Nephron (organoid): ENCODE results near the gene NME3.

ENCODE experiments used
- H3K27ac Mint-ChIP-seq, 3 experiments: 2 replicates each; pipeline ENCODE4 v1.8.0; 2020; ENCODE audit warnings: mixed read lengths in 3 of 3, mild to moderate bottlenecking in 2 of 3, moderate library complexity in 1 of 3
- H3K27me3 Mint-ChIP-seq: 2 replicates; pipeline ENCODE4 v1.8.0; 2021; ENCODE audit warnings: low read depth, mild to moderate bottlenecking, moderate library complexity, mixed read lengths
- H3K36me3 Mint-ChIP-seq: 2 replicates; pipeline ENCODE4 v1.8.0; 2020; ENCODE audit warnings: low read depth, mixed read lengths
- H3K4me1 Mint-ChIP-seq: 2 replicates; pipeline ENCODE4 v1.8.0; 2020; ENCODE audit warnings: mixed read lengths
- H3K4me3 Mint-ChIP-seq, 3 experiments: 2 replicates each; pipeline ENCODE4 v1.8.0; 2020; ENCODE audit warnings: mild to moderate bottlenecking in 3 of 3, mixed read lengths in 3 of 3, moderate library complexity in 2 of 3
- H3K9me3 Mint-ChIP-seq: 2 replicates; pipeline ENCODE4 v1.8.0; 2020; ENCODE audit warnings: mixed read lengths
- TF ChIP-seq, protein P1 (sequence below), 3 experiments: fragments of 200-600 bp; sonication (generic); IDR thresholded peaks; one replicate each; pipeline ENCODE4 v1.5.0; 2021; ENCODE audit warnings: antibody characterized with exemption in 3 of 3; ENCODE audit not compliant: unreplicated experiment in 3 of 3

The NME3 gene

DNA sequence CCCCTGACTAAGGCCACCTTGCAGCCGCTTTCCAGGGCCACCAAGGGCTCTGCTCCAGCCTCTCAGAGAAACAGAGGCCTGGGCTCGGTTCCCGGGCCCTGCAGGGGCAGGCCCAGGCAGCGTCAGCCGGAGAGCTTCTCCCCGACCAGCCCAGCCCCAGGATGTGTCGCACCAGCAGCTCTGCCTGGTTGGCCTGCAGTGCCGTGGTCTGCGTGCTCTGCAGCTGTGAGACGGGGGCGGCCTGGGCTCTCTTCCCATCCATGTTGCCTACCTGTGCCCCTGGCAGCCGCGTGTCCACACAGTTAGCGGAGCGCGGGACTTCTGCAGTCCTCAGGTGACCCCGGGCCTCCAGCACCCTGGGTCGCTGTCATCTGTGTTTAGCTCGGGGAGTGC is 17.4 kb upstream of the NME3 start:
- Mint-ChIP-seq H3K9me3 (no peaks in the 10 kb centered on the region), H3K4me3 (peak overlapping the region in 2 of 3 experiments; percentile 41 to 57), H3K36me3 (peaks cover 5% of the 10 kb centered on the region), H3K27me3 (no peaks in the 10 kb centered on the region), H3K27ac (no peak overlapping the region), H3K4me1 (no peaks in the 10 kb centered on the region)
- TF ChIP-seq, protein P1, sequence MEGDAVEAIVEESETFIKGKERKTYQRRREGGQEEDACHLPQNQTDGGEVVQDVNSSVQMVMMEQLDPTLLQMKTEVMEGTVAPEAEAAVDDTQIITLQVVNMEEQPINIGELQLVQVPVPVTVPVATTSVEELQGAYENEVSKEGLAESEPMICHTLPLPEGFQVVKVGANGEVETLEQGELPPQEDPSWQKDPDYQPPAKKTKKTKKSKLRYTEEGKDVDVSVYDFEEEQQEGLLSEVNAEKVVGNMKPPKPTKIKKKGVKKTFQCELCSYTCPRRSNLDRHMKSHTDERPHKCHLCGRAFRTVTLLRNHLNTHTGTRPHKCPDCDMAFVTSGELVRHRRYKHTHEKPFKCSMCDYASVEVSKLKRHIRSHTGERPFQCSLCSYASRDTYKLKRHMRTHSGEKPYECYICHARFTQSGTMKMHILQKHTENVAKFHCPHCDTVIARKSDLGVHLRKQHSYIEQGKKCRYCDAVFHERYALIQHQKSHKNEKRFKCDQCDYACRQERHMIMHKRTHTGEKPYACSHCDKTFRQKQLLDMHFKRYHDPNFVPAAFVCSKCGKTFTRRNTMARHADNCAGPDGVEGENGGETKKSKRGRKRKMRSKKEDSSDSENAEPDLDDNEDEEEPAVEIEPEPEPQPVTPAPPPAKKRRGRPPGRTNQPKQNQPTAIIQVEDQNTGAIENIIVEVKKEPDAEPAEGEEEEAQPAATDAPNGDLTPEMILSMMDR (IDR thresholded peaks at IDR 0.05; ENCODE audit: unreplicated experiment in 3 of 3) = no peak

DNA sequence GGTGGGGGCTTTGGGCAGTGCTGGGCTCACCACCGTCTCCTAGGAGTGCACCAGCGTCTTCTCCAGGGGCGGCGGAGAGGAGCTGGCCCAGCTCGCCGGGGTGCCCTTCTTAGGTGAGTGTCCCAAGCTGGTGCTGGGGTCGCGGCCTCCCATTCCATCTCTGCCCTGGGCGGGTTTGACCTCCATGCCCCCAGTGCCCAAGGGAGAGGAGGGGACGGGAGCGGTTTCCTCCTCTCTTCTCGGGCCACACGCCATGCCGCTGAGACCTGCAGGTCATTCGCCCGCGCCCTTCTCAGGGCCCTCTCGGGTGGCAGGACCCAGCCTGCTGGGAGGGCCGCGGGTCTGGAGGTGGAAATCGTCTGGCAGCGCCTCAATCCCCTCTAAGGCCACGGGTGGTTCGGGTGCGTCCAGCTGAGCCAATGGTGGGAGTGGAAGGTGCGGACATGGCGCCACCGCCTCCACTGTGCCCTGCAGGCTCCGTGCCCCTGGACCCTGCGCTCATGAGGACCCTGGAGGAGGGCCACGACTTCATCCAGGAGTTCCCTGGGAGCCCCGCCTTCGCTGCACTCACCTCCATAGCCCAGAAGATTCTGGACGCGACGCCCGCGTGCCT is 16.9 kb upstream of the NME3 start:
- H3K9me3 Mint-ChIP-seq = no peaks in the 10 kb centered on the region
- peaks cover 3% of the 10 kb centered on the region for H3K4me1 Mint-ChIP-seq
- H3K4me3 Mint-ChIP-seq = no peak overlapping the region
- H3K27me3 Mint-ChIP-seq = no peaks in the 10 kb centered on the region
- H3K27ac Mint-ChIP-seq = no peak overlapping the region
- TF ChIP-seq, protein P1 (IDR thresholded peaks at IDR 0.05; ENCODE audit: unreplicated experiment in 3 of 3) = no peak
- peaks cover 5% of the 10 kb centered on the region for H3K36me3 Mint-ChIP-seq

DNA sequence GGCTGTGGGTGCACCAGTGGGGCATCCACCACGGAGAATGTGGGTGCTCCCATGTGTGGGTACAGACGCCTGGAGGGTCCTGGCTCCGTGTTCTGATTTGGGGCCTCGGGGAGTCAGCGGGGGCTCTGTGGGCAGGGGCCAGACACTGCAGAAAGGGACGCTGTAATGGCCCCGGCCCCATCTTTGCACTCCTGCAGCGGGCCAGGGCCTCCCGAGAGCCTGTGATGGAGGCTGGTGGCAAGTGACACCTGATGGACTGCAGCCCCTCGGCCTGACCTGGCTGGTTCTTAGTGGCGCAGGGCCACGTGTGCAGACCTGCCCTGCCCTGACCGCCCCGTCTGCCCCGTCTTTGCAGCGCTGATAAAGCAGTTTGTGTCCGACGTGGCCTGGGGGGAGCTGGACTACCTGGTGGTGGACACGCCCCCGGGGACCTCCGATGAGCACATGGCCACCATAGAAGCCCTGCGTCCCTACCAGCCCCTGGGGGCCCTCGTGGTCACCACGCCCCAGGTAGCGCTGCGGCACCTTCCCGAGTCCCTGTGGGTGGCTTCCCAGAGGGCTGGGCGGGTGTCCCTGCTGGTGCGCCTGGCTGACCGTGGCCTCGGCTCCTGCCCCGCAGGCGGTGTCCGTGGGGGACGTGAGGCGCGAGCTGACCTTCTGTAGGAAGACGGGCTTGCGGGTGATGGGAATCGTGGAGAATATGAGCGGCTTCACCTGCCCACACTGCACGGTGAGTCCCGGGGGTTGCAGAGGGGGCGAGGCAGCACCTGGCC is 16.2 kb upstream of the NME3 start:
- Mint-ChIP-seq H3K9me3 (no peaks in the 10 kb centered on the region), H3K4me3 (no peak overlapping the region), H3K4me1 (peaks cover 5% of the 10 kb centered on the region)

DNA sequence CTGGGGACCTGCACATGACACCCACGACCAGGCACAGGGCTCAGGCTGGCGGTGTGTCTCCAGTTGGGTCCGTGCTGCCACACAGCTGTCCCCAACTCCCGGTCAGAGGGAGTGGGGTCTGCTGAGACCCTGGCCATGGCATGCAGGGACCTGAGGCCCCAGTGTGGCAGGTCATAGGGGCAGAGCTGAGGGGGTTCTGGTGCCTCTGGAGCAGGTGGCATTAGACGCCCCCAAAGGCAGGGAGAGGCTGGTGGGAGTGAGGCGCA is 15.6 kb upstream of the NME3 start:
- Mint-ChIP-seq H3K27ac (no peak overlapping the region), H3K4me3 (no peak overlapping the region), H3K27me3 (no peaks in the 10 kb centered on the region), H3K4me1 (peaks cover 5% of the 10 kb centered on the region), H3K36me3 (peaks cover 5% of the 10 kb centered on the region), H3K9me3 (no peaks in the 10 kb centered on the region)
- TF ChIP-seq, protein P1 (IDR thresholded peaks at IDR 0.05; ENCODE audit: unreplicated experiment in 3 of 3) = no peak

More for the DNA sequence above, 16.2 kb upstream of the NME3 start:
- Mint-ChIP-seq H3K27ac (no peak overlapping the region), H3K36me3 (peaks cover 5% of the 10 kb centered on the region), H3K27me3 (no peaks in the 10 kb centered on the region)
- TF ChIP-seq, protein P1 (IDR thresholded peaks at IDR 0.05; ENCODE audit: unreplicated experiment in 3 of 3) = no peak

DNA sequence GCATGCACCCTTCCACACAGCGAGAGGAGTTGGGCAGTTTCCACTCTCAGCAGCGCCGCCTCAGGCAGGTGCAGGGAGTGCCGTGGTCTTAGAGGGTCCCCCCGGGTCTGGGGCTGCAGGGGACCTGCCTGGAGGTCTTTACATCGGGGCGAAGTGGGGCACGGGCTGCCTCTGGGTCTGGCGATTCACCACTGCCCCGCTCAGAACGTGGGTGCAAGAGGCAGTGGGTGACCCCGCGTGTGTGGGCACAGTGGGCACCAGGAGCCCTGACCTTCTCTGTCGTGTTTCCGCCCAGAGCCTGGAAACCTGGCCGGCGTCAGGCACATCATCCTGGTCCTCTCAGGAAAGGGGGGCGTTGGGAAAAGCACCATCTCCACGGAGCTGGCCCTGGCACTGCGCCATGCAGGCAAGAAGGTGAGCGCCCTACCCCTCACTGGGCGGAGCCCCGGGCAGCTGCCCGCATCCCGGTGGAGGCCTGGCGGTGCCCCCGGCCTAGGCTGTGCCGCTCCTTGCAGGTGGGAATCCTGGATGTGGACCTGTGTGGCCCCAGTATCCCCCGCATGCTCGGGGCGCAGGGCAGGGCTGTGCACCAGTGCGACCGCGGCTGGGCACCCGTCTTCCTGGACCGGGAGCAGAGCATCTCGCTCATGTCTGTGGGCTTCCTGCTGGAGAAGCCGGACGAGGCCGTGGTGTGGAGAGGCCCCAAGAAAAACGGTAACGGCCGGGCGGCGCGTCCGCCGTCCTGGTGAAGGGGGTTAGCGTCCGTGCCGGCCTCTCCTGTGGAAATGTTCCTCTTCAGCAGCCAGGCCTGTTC is 15.1 kb upstream of the NME3 start:
- Mint-ChIP-seq H3K36me3 (peaks cover 5% of the 10 kb centered on the region), H3K27me3 (no peaks in the 10 kb centered on the region), H3K4me3 (no peak overlapping the region), H3K27ac (no peak overlapping the region), H3K4me1 (peaks cover 5% of the 10 kb centered on the region), H3K9me3 (no peaks in the 10 kb centered on the region)
- TF ChIP-seq, protein P1 (IDR thresholded peaks at IDR 0.05; ENCODE audit: unreplicated experiment in 3 of 3) = no peak
